Right cardiac atrium (tissue), 5 donors: ENCODE data around the gene UQCC3. TPM values are rescaled to one million over a fixed set of nuclear protein-coding genes. Genes with fewer than 3 reads are reported as not detected.
A peak's percentile ranks its signal among the peaks of the same experiment; 100 is the strongest.
"Not testable (repeated sequence)": the region's sequence is repeated elsewhere in the genome, so short reads cannot be mapped to it uniquely, and the experiment has no call there.

Experiments
- ATAC-seq, 2 donors: fragments of 200-7000 bp; cut with Tn5 transposase; one replicate each; pipeline versions ENCODE4 v1.8.0 to v1.9.1; 2020; ENCODE audit warnings: moderate library complexity in 2 of 2, mild to moderate bottlenecking in 1 of 2
- DNase-seq, 3 donors: peaks; one replicate each; pipeline ENCODE4 v3.0.0-alpha.2; 2020
- H3K27ac ChIP-seq: one replicate; pipeline ENCODE4 v1.5.1; 2013; ENCODE audit warnings: mild to moderate bottlenecking, low read length, control low read depth, moderate library complexity
- H3K27me3 ChIP-seq: one replicate; pipeline ENCODE4 v1.6.1; 2013; ENCODE audit not compliant: control insufficient read depth, insufficient read depth
- H3K4me1 ChIP-seq: one replicate; pipeline ENCODE4 v1.6.1; 2013; ENCODE audit warnings: low read length; ENCODE audit not compliant: control insufficient read depth, insufficient read depth
- H3K4me3 ChIP-seq: one replicate; pipeline ENCODE4 v1.5.1; 2013; ENCODE audit warnings: low read length, control low read depth
- H3K9me3 ChIP-seq: one replicate; pipeline ENCODE4 v1.6.1; 2013; ENCODE audit warnings: low read length; ENCODE audit not compliant: control insufficient read depth
- WGBS: extraction: QIAGEN DNeasy Blood & Tissue Kit; methylation state at CpG from one replicate; pipeline ENCODE4 v1.1.7; 2013; 5-methylcytosine and 5-hydroxymethylcytosine counted together
- intact Hi-C, 4 donors: fragments of 100-400 bp; cut with DNase I; formaldehyde crosslinking; loops; one replicate each; pipeline versions ENCODE4 v1.11.0 to v1.14.0; 2022 to 2023
- polyA plus RNA-seq: library from polyadenylated mRNA; stranded (reverse); fragments of 200-250 nt; gene quantifications from one replicate; pipeline ENCODE4 v1.2.3, GENCODE V29; 2013
- total RNA-seq, 4 donors: library from RNA; stranded (reverse); fragmentation: NEBNext Ultra II Directional; extraction: Animal tissue kit (Norgen Biotek cat#: 25700); gene quantifications; one replicate each; pipeline ENCODE4 v1.2.1, GENCODE V29; 2021
- donor health status: healthy with polysubstance abuse.
- donor health status: DM: no; HTN: yes; CAD: no.
- donor health status: DM: no; HTN: no; CAD: no.
- donor health status: DM: no; HTN: yes; CAD: no; lungs with severe emphysema.
- donor health status: DM: yes; HTN: yes; CAD: no.

The UQCC3 gene
- total and polyA plus RNA-seq, 5 donors: 5.2 to 12.9 (median 7.1) TPM

- no peaks in the 10 kb centered on the region for H3K9me3 ChIP-seq
- intact Hi-C loops: no loop called here
- ATAC-seq (peak; percentile 59 to 62), DNase-seq (peak; percentile 50 to 84 (median 84))
- no peaks in the 10 kb centered on the region for H3K27me3 ChIP-seq
- 3% methylated on average over 39 of the region's 39 CpGs for WGBS
- peaks cover 9% of the 10 kb centered on the region for H3K4me1 ChIP-seq
- peak overlapping the region; percentile 97 for H3K27ac ChIP-seq
- peak overlapping the region; percentile 89 for H3K4me3 ChIP-seq
These were observed 5.7 kb upstream of the UQCC3 start for GRCh38 chr11:62665599-62666258.

GRCh38 chr11:62666259-62666926, 5.1 kb upstream of the UQCC3 start:
- Histone ChIP-seq H3K4me1 (peaks cover 9% of the 10 kb centered on the region), H3K27me3 (no peaks in the 10 kb centered on the region), H3K9me3 (no peaks in the 10 kb centered on the region), H3K27ac (peak overlapping the region; percentile 63), H3K4me3 (peak overlapping the region; percentile 89)
- WGBS: 46% methylated on average over 16 of the region's 16 CpGs
- no peak for ATAC-seq
- peak in 1 of 3 donors; percentile 54 for DNase-seq
- intact Hi-C loops: no loop called here

- H3K4me3 ChIP-seq: no peak overlapping the region
- no peaks in the 10 kb centered on the region for H3K27me3 ChIP-seq
- intact Hi-C loops: no loop called here
- H3K4me1 ChIP-seq: peaks cover 9% of the 10 kb centered on the region
- H3K9me3 ChIP-seq: no peaks in the 10 kb centered on the region
- no peak overlapping the region for H3K27ac ChIP-seq
- DNase-seq (no peak), ATAC-seq (no peak)
- 79% methylated on average over 2 of the region's 2 CpGs for WGBS
These were observed 4.0 kb upstream of the UQCC3 start for GRCh38 chr11:62667460-62667859.

GRCh38 chr11:62669420-62670161, 1.9 kb upstream of the UQCC3 start:
- intact Hi-C loops: no loop called here
- no peaks in the 10 kb centered on the region for H3K9me3 ChIP-seq
- no peak overlapping the region for H3K27ac ChIP-seq
- ATAC-seq: no peak
- H3K4me3 ChIP-seq: no peak overlapping the region
- no peaks in the 10 kb centered on the region for H3K27me3 ChIP-seq
- no peak for DNase-seq
- 76% methylated on average over 4 of the region's 4 CpGs for WGBS
- peaks cover 9% of the 10 kb centered on the region for H3K4me1 ChIP-seq

- Histone ChIP-seq H3K27ac (peak overlapping the region; percentile 93), H3K4me3 (peak overlapping the region; percentile 72), H3K9me3 (no peaks in the 10 kb centered on the region), H3K27me3 (no peaks in the 10 kb centered on the region), H3K4me1 (peaks cover 8% of the 10 kb centered on the region)
- under 1% methylated on average over 17 of the region's 17 CpGs for WGBS
- intact Hi-C loops: no loop called here
- DNase-seq (no peak), ATAC-seq (peak; percentile 34 to 39)
These were observed 251 bp upstream of the UQCC3 start for GRCh38 chr11:62671236-62671607.

- H3K4me1 ChIP-seq: peaks cover 3% of the 10 kb centered on the region
- no peak for ATAC-seq
- no peaks in the 10 kb centered on the region for H3K9me3 ChIP-seq
- H3K27ac ChIP-seq: no peak overlapping the region
- intact Hi-C loops: no loop called here
- H3K4me3 ChIP-seq: no peak overlapping the region
- 88% methylated on average over 2 of the region's 2 CpGs for WGBS
- DNase-seq: no peak
- no peaks in the 10 kb centered on the region for H3K27me3 ChIP-seq
These were observed 1.7 kb downstream of the UQCC3 start for GRCh38 chr11:62673196-62673525.

GRCh38 chr11:62675415-62675814, 3.9 kb downstream of the UQCC3 start:
- H3K4me3 ChIP-seq, H3K27me3 ChIP-seq, ATAC-seq, intact Hi-C loops, H3K27ac ChIP-seq, DNase-seq, H3K4me1 ChIP-seq, H3K9me3 ChIP-seq: not testable (repeated sequence)
- 92% methylated on average over 10 of the region's 10 CpGs for WGBS

GRCh38 chr11:62676698-62677097, 5.2 kb downstream of the UQCC3 start:
- H3K9me3 ChIP-seq: no peaks in the 10 kb centered on the region
- H3K4me3 ChIP-seq: no peak overlapping the region
- DNase-seq (no peak), ATAC-seq (no peak)
- H3K27ac ChIP-seq: no peak overlapping the region
- H3K4me1 ChIP-seq: peaks cover 3% of the 10 kb centered on the region
- 39% methylated on average over 6 of the region's 6 CpGs for WGBS
- H3K27me3 ChIP-seq: no peaks in the 10 kb centered on the region
- intact Hi-C loops: no loop called here

GRCh38 chr11:62677156-62677555, 5.7 kb downstream of the UQCC3 start:
- DNase-seq (no peak), ATAC-seq (no peak)
- no peaks in the 10 kb centered on the region for H3K9me3 ChIP-seq
- 73% methylated on average over 6 of the region's 6 CpGs for WGBS
- intact Hi-C loops: no loop called here
- H3K4me1 ChIP-seq: peaks cover 3% of the 10 kb centered on the region
- H3K4me3 ChIP-seq: no peak overlapping the region
- H3K27me3 ChIP-seq: no peaks in the 10 kb centered on the region
- no peak overlapping the region for H3K27ac ChIP-seq

GRCh38 chr11:62677714-62678113, 6.2 kb downstream of the UQCC3 start:
- 74% methylated on average over 15 of the region's 15 CpGs for WGBS
- intact Hi-C loops: no loop called here
- no peak overlapping the region for H3K27ac ChIP-seq

GRCh38 chr11:62678433-62678769, 6.9 kb downstream of the UQCC3 start:
- DNase-seq (no peak), ATAC-seq (no peak)
- Histone ChIP-seq H3K9me3 (no peaks in the 10 kb centered on the region), H3K4me3 (peak overlapping the region; percentile 85), H3K4me1 (peaks cover 3% of the 10 kb centered on the region), H3K27ac (peak overlapping the region; percentile 79), H3K27me3 (no peaks in the 10 kb centered on the region)
- 3% methylated on average over 16 of the region's 16 CpGs for WGBS
- intact Hi-C loops: no loop called here

More at GRCh38 chr11:62677714-62678113, 6.2 kb downstream of the UQCC3 start:
- H3K9me3 ChIP-seq: no peaks in the 10 kb centered on the region
- H3K27me3 ChIP-seq: no peaks in the 10 kb centered on the region
- DNase-seq (no peak), ATAC-seq (no peak)
- H3K4me1 ChIP-seq: peaks cover 3% of the 10 kb centered on the region
- peak overlapping the region; percentile 85 for H3K4me3 ChIP-seq
